ENCODE measurements around the gene TRPM7. TPM values are rescaled to one million over a fixed set of nuclear protein-coding genes. Genes with fewer than 3 reads are reported as not detected.

The TRPM7 gene
- total and polyA plus RNA-seq, 8 donors: 4.0 to 92.8 (median 27.8) TPM

DNA sequence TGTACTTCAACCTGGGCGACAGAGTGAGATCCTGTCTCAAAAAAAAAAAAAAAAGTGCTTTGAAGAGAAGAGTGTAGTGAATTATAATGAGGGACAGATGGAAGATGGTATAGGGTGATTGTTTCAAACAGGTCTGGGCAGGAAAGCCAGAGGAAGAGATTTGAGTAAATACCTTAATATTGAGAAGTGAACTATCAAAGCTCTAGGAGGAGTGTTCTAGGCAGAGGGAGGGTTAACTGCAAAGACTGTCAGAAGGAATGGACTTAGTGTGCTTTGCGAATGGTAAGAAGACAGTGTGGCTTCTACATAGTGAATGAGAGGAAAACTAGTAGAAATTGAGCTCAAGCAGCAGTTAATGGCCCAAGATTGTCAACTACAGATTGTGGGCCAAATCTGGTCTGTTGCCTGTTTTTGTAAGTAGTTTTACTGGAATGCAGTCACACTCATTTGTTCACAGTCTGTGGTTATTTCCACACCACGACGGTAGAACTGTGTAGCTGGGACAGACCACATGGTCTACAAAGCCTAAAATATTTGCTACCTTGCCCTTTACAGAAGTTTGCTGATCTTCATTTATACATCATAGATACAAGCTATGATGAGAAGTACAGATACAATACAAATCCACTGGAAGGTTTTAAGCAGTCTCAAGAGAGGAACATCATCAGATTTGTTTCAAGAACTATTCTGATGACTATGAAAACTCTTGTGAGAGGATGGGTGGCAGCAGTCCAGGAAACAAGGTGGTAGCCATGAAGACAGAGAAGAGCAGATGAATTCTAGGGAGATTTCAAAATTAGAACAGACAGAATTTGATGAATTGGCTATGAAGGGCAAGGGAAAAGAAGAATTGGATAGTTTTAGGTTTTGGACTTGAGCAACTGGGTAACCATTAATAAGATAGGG, 123.6 kb downstream of the TRPM7 start:
- WGBS, 5 donors: 77 to 91% (median 82%) methylated on average over 4 of the region's 4 CpGs
- Histone ChIP-seq H3K27me3 (no peaks in the 10 kb centered on the region), H3K4me3 (no peak overlapping the region), H3K27ac (no peak overlapping the region), H3K9me3 (no peaks in the 10 kb centered on the region), H3K36me3 (peaks cover 6 to 86% (median 77%) of the 10 kb centered on the region in 4 donors), H3K4me1 (no peaks in the 10 kb centered on the region)
- TF ChIP-seq, protein P1, sequence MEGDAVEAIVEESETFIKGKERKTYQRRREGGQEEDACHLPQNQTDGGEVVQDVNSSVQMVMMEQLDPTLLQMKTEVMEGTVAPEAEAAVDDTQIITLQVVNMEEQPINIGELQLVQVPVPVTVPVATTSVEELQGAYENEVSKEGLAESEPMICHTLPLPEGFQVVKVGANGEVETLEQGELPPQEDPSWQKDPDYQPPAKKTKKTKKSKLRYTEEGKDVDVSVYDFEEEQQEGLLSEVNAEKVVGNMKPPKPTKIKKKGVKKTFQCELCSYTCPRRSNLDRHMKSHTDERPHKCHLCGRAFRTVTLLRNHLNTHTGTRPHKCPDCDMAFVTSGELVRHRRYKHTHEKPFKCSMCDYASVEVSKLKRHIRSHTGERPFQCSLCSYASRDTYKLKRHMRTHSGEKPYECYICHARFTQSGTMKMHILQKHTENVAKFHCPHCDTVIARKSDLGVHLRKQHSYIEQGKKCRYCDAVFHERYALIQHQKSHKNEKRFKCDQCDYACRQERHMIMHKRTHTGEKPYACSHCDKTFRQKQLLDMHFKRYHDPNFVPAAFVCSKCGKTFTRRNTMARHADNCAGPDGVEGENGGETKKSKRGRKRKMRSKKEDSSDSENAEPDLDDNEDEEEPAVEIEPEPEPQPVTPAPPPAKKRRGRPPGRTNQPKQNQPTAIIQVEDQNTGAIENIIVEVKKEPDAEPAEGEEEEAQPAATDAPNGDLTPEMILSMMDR (IDR thresholded peaks at IDR 0.05): no peak
- TF ChIP-seq POLR2A (IDR thresholded peaks at IDR 0.05) (no peak), POLR2AphosphoS5 (IDR thresholded peaks at IDR 0.05) (no peak), EP300 (IDR thresholded peaks at IDR 0.05) (no peak)
- intact Hi-C loops (cut with DNase I; ENCODE audit: low total_unique reads): no loop called here
- DNase-seq: no peak

DNA sequence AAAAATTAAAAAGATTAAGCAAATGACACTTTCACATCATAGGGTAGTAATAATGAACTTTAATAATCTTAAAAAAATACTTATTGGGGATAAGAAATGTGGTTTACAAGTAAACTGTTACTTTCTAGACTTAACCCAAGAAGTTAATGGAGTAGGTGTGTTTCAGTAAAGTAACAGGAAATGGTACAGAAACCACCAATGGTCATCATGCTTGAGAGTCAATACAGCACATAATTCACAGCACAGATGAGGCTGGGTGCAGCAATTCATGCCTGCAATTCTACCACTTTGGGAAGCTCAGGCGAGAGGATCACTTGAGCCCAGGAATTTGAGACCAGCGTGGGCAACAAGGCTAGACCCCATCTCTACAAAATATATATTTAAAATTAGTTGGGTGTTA, 128.6 kb downstream of the TRPM7 start:
- 92 to 100% (median 99%) methylated on average over 2 of the region's 2 CpGs for WGBS, 5 donors
- Histone ChIP-seq H3K4me3 (no peak overlapping the region), H3K27me3 (no peaks in the 10 kb centered on the region), H3K27ac (no peak overlapping the region), H3K36me3 (peaks cover 0 to 55% (median 50%) of the 10 kb centered on the region in 4 donors), H3K4me1 (no peaks in the 10 kb centered on the region), H3K9me3 (no peaks in the 10 kb centered on the region)
- no peak for DNase-seq
- intact Hi-C loops (cut with DNase I; ENCODE audit: low total_unique reads): no loop called here
- TF ChIP-seq POLR2A (IDR thresholded peaks at IDR 0.05): no peak
- no peak for TF ChIP-seq POLR2AphosphoS5 (IDR thresholded peaks at IDR 0.05)
- TF ChIP-seq, protein P1 (IDR thresholded peaks at IDR 0.05): no peak
- TF ChIP-seq EP300 (IDR thresholded peaks at IDR 0.05): no peak

DNA sequence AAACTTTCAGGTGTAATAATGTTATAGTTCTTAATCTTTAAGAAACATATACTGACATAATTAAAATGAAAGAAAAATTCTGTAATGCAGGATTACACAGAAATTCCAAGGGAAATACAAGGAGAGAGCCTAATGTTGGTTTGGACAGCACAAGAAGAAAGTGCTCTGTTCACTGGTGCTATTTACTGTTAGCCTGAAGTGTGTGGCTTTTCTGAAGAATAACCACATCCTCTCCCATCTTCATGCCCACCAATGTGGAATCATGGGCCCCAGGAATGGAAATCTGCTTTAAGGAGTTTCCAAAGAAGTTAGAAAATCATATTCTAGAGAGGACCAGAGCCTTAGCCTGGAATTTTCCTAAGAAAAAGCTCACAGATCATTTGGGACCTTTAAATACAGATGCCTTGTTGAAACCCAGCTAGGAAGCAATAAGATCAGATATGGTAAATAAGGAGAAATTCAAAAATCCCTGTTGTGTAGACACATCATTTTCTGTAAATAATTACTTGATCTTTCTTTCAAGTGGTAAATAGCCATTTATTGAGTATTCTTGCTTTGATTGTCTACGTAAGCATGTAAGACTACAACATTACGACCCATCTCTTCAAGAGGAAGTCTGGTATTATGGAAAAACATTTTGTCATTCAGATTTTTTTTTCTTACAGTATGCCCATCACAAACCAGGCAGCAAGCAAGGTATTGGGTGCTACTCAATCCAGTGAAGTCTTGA, 129.8 kb downstream of the TRPM7 start:
- no peaks in the 10 kb centered on the region for H3K27me3 ChIP-seq
- no peak for DNase-seq
- TF ChIP-seq POLR2A (IDR thresholded peaks at IDR 0.05) (no peak), POLR2AphosphoS5 (IDR thresholded peaks at IDR 0.05) (no peak), EP300 (IDR thresholded peaks at IDR 0.05) (no peak)
- TF ChIP-seq, protein P1 (IDR thresholded peaks at IDR 0.05): no peak
- H3K9me3 ChIP-seq: no peaks in the 10 kb centered on the region
- no peaks in the 10 kb centered on the region for H3K4me1 ChIP-seq
- intact Hi-C loops (cut with DNase I; ENCODE audit: low total_unique reads): no loop called here
- H3K36me3 ChIP-seq: peaks cover 0 to 43% (median 38%) of the 10 kb centered on the region in 4 donors
- WGBS, 5 donors: 86 to 99% (median 97%) methylated on average over 2 of the region's 2 CpGs
- H3K4me3 ChIP-seq: no peak overlapping the region
- no peak overlapping the region for H3K27ac ChIP-seq

DNA sequence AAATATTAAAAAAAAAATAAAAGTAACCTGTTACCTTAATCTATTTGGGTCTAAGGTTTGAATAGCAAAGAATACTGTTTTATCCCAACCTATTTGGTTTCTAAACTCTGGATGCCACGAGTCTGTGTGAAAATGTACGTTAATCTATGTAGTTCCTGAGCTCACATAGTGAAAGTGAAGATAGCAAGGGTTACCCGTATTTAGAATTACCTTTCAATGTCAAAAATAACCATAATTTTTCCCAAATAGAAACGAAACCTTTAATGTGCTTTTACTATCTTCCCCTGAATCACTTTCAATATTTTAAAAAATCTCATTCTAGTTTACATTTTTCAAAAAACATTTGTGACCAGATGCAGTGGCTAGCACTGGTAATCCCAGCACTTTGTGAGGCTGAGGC, 134.4 kb downstream of the TRPM7 start:
- TF ChIP-seq EP300 (IDR thresholded peaks at IDR 0.05): no peak
- no peak for TF ChIP-seq POLR2AphosphoS5 (IDR thresholded peaks at IDR 0.05)
- TF ChIP-seq, protein P1 (IDR thresholded peaks at IDR 0.05): no peak
- TF ChIP-seq POLR2A (IDR thresholded peaks at IDR 0.05): no peak
- peaks cover 0 to 5% (median 3%) of the 10 kb centered on the region in 4 donors for H3K36me3 ChIP-seq
- no peaks in the 10 kb centered on the region for H3K27me3 ChIP-seq
- no peak overlapping the region for H3K27ac ChIP-seq
- no peak for DNase-seq
- H3K9me3 ChIP-seq: no peaks in the 10 kb centered on the region
- 71 to 83% (median 76%) methylated on average over 4 of the region's 4 CpGs for WGBS, 5 donors
- H3K4me3 ChIP-seq: no peak overlapping the region
- intact Hi-C loops (cut with DNase I; ENCODE audit: low total_unique reads): no loop called here
- no peaks in the 10 kb centered on the region for H3K4me1 ChIP-seq

Measured in stomach (tissue), 9 donors.